OCI-LY1 (cell line): ENCODE results near the gene CNN3.

ENCODE experiments used
- H2AFZ ChIP-seq: fragments of 200-600 bp; sonication (generic), shearing (Covaris generic); 2 replicates; pipeline ENCODE4 v1.6.0; 2014; ENCODE audit warnings: antibody characterized with exemption, mild to moderate bottlenecking, low read length
- H3F3A ChIP-seq: fragments of 200-600 bp; sonication (generic), shearing (Covaris generic); 2 replicates; pipeline ENCODE4 v1.6.0; 2014; ENCODE audit warnings: mild to moderate bottlenecking, antibody characterized with exemption, low read length, moderate library complexity; ENCODE audit not compliant: insufficient read depth
- H3K27ac ChIP-seq: fragments of 200-600 bp; sonication (generic); 2 replicates; pipeline ENCODE4 v1.5.1; 2014; ENCODE audit warnings: low read length, mixed run types, mild to moderate bottlenecking, low read depth; ENCODE audit not compliant: poor library complexity, severe bottlenecking
- H3K27me3 ChIP-seq: fragments of 200-600 bp; sonication (generic); 2 replicates; pipeline ENCODE4 v1.6.0; 2014; ENCODE audit warnings: antibody characterized with exemption, mild to moderate bottlenecking, low read length, moderate library complexity; ENCODE audit not compliant: insufficient read depth
- H3K36me3 ChIP-seq: fragments of 200-600 bp; sonication (generic); 2 replicates; pipeline ENCODE4 v1.6.1; 2014; ENCODE audit warnings: mild to moderate bottlenecking, antibody characterized with exemption, low read length, moderate library complexity, mixed read lengths; ENCODE audit not compliant: insufficient read depth
- H3K4me1 ChIP-seq: fragments of 200-600 bp; sonication (generic); 2 replicates; pipeline ENCODE4 v1.5.1; 2014; ENCODE audit warnings: mild to moderate bottlenecking, low read length, moderate library complexity; ENCODE audit not compliant: insufficient read depth, severe bottlenecking
- H3K4me2 ChIP-seq: fragments of 200-600 bp; sonication (generic), shearing (Covaris generic); 2 replicates; pipeline ENCODE4 v1.6.1; 2014; ENCODE audit warnings: low read length
- H3K4me3 ChIP-seq: fragments of 200-600 bp; sonication (generic); 2 replicates; pipeline ENCODE4 v1.5.1; 2014; ENCODE audit warnings: low read length, low read depth, mild to moderate bottlenecking, mixed read lengths; ENCODE audit not compliant: poor library complexity, severe bottlenecking
- H3K79me2 ChIP-seq: fragments of 200-600 bp; shearing (Covaris generic); 2 replicates; pipeline ENCODE4 v1.6.1; 2016; ENCODE audit warnings: mixed run types, low read length, mixed read lengths; ENCODE audit not compliant: insufficient read depth
- H3K9ac ChIP-seq: fragments of 200-600 bp; sonication (generic), shearing (Covaris generic); 2 replicates; pipeline ENCODE4 v1.6.1; 2014; ENCODE audit warnings: mild to moderate bottlenecking, low read length, mixed read lengths
- H3K9me2 ChIP-seq: fragments of 200-600 bp; sonication (generic), shearing (Covaris generic); 2 replicates; pipeline ENCODE4 v1.6.1; 2014; ENCODE audit warnings: low read depth, mild to moderate bottlenecking, low read length, mixed read lengths
- H3K9me3 ChIP-seq: fragments of 200-600 bp; shearing (Covaris generic); 2 replicates; pipeline ENCODE4 v1.6.1; 2014; ENCODE audit warnings: low read length, mixed read lengths
- H4K20me1 ChIP-seq: fragments of 200-600 bp; sonication (generic), shearing (Covaris generic); 2 replicates; pipeline ENCODE4 v1.6.0; 2016; ENCODE audit warnings: mild to moderate bottlenecking, low read length; ENCODE audit not compliant: insufficient read depth
- CTCF ChIP-seq: fragments of 200-600 bp; sonication (generic), shearing (Covaris generic); IDR thresholded peaks from 2 replicates; pipeline ENCODE4 v1.5.1; 2017; ENCODE audit warnings: mild to moderate bottlenecking, antibody characterized with exemption, low read length, moderate library complexity, mixed read lengths
- EZH2 ChIP-seq: fragments of 200-600 bp; sonication (generic), shearing (Covaris generic); IDR thresholded peaks from 2 replicates; pipeline ENCODE4 v1.8.0; 2017; ENCODE audit warnings: borderline replicate concordance, mixed run types, mild to moderate bottlenecking, antibody characterized with exemption, low read length, moderate library complexity, mixed read lengths

CNN3 gene

GRCh38 chr1:94905207-94905606 is 21.7 kb downstream of the CNN3 start:
- no peak for TF ChIP-seq EZH2
- H3K79me2 ChIP-seq: no peaks in the 10 kb centered on the region
- H4K20me1 ChIP-seq: no peaks in the 10 kb centered on the region

GRCh38 chr1:94903280-94904009 is 23.5 kb downstream of the CNN3 start:
- no peaks in the 10 kb centered on the region for H4K20me1 ChIP-seq
- H3K4me2 ChIP-seq: no peak overlapping the region
- no peak overlapping the region for H2AFZ ChIP-seq
- TF ChIP-seq CTCF: no peak
- no peak for TF ChIP-seq EZH2
- H3K4me1 ChIP-seq: no peaks in the 10 kb centered on the region
- no peaks in the 10 kb centered on the region for H3K9me3 ChIP-seq
- H3F3A ChIP-seq: no peaks in the 10 kb centered on the region
- H3K27ac ChIP-seq: no peak overlapping the region
- no peaks in the 10 kb centered on the region for H3K9me2 ChIP-seq
- no peak overlapping the region for H3K9ac ChIP-seq
- no peaks in the 10 kb centered on the region; the same call in 1 of the 2 replicates for H3K27me3 ChIP-seq
- H3K79me2 ChIP-seq: no peaks in the 10 kb centered on the region
- no peak overlapping the region for H3K4me3 ChIP-seq
- no peaks in the 10 kb centered on the region for H3K36me3 ChIP-seq

More at GRCh38 chr1:94905207-94905606, 21.7 kb downstream of the CNN3 start:
- H3F3A ChIP-seq: no peaks in the 10 kb centered on the region
- H2AFZ ChIP-seq: no peak overlapping the region
- H3K4me3 ChIP-seq: no peak overlapping the region
- H3K27ac ChIP-seq: no peak overlapping the region
- no peaks in the 10 kb centered on the region for H3K36me3 ChIP-seq
- H3K9me3 ChIP-seq: no peaks in the 10 kb centered on the region
- H3K27me3 ChIP-seq: no peaks in the 10 kb centered on the region; the same call in 1 of the 2 replicates
- H3K9me2 ChIP-seq: no peaks in the 10 kb centered on the region
- H3K4me1 ChIP-seq: no peaks in the 10 kb centered on the region
- H3K9ac ChIP-seq: no peak overlapping the region
- H3K4me2 ChIP-seq: no peak overlapping the region

GRCh38 chr1:94901841-94902240 is 25.1 kb downstream of the CNN3 start:
- Histone ChIP-seq H4K20me1 (no peaks in the 10 kb centered on the region), H3K36me3 (no peaks in the 10 kb centered on the region), H3K79me2 (no peaks in the 10 kb centered on the region), H3K9me3 (no peaks in the 10 kb centered on the region), H3K27me3 (no peaks in the 10 kb centered on the region; the same call in 1 of the 2 replicates), H3F3A (no peaks in the 10 kb centered on the region), H3K27ac (no peak overlapping the region), H3K9ac (no peak overlapping the region), H3K4me3 (no peak overlapping the region), H3K4me2 (no peak overlapping the region), H2AFZ (no peak overlapping the region), H3K4me1 (no peaks in the 10 kb centered on the region), H3K9me2 (no peaks in the 10 kb centered on the region)
- TF ChIP-seq CTCF (no peak), EZH2 (no peak)

- H3K79me2 ChIP-seq: no peaks in the 10 kb centered on the region
- no peaks in the 10 kb centered on the region; the same call in 1 of the 2 replicates for H3K27me3 ChIP-seq
- H3F3A ChIP-seq: no peaks in the 10 kb centered on the region
- no peaks in the 10 kb centered on the region for H3K9me3 ChIP-seq
- H2AFZ ChIP-seq: no peak overlapping the region
- H3K36me3 ChIP-seq: no peaks in the 10 kb centered on the region
- no peaks in the 10 kb centered on the region for H4K20me1 ChIP-seq
- no peak overlapping the region for H3K4me2 ChIP-seq
- H3K9ac ChIP-seq: no peak overlapping the region
- H3K9me2 ChIP-seq: no peaks in the 10 kb centered on the region
- TF ChIP-seq CTCF: no peak
- no peak for TF ChIP-seq EZH2
- no peak overlapping the region for H3K4me3 ChIP-seq
- no peaks in the 10 kb centered on the region for H3K4me1 ChIP-seq
- H3K27ac ChIP-seq: no peak overlapping the region
These were observed 27.2 kb downstream of the CNN3 start for GRCh38 chr1:94899756-94900155.
